PC-9 (cell line): ENCODE measurements around the gene MYH4.

Source experiments
- EZH2 ChIP-seq: fragments of 200-600 bp; sonication (generic); IDR thresholded peaks from 2 replicates; pipeline ENCODE4 v1.8.0; 2017; ENCODE audit warnings: antibody characterized with exemption, low read depth
- TF ChIP-seq, protein P1 (sequence below): fragments of 200-600 bp; sonication (generic); conservative IDR thresholded peaks from 2 replicates; pipeline ENCODE4 v1.6.1; 2017; ENCODE audit warnings: mixed run types, antibody characterized with exemption, mild to moderate bottlenecking, moderate library complexity

DNA sequence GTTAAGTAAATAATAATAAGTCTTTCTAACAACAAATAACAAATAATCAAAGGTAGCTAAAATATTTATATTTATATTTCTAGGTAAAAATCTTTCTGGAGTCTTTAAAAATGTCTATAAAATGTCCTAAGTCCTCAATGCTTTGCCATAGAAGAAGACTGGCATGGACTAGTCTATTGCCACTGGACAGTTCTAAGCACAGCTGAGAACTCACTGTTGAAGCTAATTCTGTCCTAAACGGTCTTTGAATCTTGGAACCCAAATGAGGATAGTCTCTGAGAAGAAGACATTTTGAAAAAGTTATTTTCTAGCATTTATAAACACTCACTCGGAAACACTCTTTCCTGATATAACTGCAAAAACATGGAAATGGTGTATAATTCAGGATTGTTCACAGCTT lies 48.1 kb downstream of the MYH4 start:
- TF ChIP-seq, protein P1, sequence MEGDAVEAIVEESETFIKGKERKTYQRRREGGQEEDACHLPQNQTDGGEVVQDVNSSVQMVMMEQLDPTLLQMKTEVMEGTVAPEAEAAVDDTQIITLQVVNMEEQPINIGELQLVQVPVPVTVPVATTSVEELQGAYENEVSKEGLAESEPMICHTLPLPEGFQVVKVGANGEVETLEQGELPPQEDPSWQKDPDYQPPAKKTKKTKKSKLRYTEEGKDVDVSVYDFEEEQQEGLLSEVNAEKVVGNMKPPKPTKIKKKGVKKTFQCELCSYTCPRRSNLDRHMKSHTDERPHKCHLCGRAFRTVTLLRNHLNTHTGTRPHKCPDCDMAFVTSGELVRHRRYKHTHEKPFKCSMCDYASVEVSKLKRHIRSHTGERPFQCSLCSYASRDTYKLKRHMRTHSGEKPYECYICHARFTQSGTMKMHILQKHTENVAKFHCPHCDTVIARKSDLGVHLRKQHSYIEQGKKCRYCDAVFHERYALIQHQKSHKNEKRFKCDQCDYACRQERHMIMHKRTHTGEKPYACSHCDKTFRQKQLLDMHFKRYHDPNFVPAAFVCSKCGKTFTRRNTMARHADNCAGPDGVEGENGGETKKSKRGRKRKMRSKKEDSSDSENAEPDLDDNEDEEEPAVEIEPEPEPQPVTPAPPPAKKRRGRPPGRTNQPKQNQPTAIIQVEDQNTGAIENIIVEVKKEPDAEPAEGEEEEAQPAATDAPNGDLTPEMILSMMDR, result no peak
- TF ChIP-seq EZH2, result no peak
